Measurements from ENCODE around the gene SETD7.

DNA sequence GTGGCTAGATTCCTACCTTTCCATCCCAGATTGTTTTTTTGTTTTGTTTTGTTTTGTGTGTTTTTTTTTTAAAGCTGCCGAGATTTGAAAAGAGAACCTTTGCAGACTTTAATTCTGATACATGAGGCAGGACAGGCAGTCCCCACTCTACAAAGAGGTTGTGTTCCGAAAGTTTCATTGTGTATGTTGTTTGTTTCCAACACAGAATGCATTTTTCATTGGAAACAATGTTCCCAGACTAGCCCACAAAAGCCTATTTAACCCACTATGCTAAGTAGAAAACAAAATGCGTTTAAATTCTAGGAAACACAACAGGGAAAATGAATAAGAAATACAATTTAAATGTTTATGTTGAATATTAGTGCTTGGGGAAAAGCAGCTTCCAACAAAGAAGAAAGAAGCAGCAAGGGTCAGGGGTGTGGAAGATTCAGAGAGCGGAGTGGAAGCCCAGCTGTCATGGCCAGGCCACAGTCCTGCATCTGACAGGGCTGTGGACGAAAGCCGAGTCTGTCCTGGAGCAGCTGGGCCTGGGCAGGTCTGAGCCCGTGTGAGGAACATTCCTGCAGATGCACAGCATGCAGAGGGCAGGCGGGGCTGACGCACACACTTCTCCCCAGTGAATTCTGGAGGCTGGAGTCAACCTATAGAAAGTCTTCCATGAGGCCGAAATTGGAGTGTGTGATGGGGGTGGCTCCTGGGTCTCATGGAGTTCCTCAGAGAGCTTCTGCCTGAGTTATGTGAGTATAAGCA, 12.4 kb upstream of the SETD7 start:
- TF ChIP-seq, protein P1, sequence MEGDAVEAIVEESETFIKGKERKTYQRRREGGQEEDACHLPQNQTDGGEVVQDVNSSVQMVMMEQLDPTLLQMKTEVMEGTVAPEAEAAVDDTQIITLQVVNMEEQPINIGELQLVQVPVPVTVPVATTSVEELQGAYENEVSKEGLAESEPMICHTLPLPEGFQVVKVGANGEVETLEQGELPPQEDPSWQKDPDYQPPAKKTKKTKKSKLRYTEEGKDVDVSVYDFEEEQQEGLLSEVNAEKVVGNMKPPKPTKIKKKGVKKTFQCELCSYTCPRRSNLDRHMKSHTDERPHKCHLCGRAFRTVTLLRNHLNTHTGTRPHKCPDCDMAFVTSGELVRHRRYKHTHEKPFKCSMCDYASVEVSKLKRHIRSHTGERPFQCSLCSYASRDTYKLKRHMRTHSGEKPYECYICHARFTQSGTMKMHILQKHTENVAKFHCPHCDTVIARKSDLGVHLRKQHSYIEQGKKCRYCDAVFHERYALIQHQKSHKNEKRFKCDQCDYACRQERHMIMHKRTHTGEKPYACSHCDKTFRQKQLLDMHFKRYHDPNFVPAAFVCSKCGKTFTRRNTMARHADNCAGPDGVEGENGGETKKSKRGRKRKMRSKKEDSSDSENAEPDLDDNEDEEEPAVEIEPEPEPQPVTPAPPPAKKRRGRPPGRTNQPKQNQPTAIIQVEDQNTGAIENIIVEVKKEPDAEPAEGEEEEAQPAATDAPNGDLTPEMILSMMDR (conservative IDR thresholded peaks at IDR 0.05; ENCODE audit: low read depth in 2 of 2): no peak
- no peak for TF ChIP-seq STAT1 (IDR thresholded peaks at IDR 0.05; ENCODE audit: unreplicated experiment)
- no peak for TF ChIP-seq POLR2AphosphoS5 (IDR thresholded peaks at IDR 0.05; ENCODE audit: low read depth)
- no peak for TF ChIP-seq ZNF114 (CRISPR knock-in tag; IDR thresholded peaks at IDR 0.05)
- TF ChIP-seq EZH2 (IDR thresholded peaks at IDR 0.05; ENCODE audit: low read depth, unreplicated experiment): no peak
- TF ChIP-seq JUNB (IDR thresholded peaks at IDR 0.05; ENCODE audit: unreplicated experiment): no peak
- TF ChIP-seq, protein P2, sequence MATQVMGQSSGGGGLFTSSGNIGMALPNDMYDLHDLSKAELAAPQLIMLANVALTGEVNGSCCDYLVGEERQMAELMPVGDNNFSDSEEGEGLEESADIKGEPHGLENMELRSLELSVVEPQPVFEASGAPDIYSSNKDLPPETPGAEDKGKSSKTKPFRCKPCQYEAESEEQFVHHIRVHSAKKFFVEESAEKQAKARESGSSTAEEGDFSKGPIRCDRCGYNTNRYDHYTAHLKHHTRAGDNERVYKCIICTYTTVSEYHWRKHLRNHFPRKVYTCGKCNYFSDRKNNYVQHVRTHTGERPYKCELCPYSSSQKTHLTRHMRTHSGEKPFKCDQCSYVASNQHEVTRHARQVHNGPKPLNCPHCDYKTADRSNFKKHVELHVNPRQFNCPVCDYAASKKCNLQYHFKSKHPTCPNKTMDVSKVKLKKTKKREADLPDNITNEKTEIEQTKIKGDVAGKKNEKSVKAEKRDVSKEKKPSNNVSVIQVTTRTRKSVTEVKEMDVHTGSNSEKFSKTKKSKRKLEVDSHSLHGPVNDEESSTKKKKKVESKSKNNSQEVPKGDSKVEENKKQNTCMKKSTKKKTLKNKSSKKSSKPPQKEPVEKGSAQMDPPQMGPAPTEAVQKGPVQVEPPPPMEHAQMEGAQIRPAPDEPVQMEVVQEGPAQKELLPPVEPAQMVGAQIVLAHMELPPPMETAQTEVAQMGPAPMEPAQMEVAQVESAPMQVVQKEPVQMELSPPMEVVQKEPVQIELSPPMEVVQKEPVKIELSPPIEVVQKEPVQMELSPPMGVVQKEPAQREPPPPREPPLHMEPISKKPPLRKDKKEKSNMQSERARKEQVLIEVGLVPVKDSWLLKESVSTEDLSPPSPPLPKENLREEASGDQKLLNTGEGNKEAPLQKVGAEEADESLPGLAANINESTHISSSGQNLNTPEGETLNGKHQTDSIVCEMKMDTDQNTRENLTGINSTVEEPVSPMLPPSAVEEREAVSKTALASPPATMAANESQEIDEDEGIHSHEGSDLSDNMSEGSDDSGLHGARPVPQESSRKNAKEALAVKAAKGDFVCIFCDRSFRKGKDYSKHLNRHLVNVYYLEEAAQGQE (IDR thresholded peaks at IDR 0.05; ENCODE audit: unreplicated experiment): no peak
- no peak for TF ChIP-seq CREB1 (CRISPR knock-in tag; IDR thresholded peaks at IDR 0.05; ENCODE audit: low read depth)
- TF ChIP-seq, protein P3, sequence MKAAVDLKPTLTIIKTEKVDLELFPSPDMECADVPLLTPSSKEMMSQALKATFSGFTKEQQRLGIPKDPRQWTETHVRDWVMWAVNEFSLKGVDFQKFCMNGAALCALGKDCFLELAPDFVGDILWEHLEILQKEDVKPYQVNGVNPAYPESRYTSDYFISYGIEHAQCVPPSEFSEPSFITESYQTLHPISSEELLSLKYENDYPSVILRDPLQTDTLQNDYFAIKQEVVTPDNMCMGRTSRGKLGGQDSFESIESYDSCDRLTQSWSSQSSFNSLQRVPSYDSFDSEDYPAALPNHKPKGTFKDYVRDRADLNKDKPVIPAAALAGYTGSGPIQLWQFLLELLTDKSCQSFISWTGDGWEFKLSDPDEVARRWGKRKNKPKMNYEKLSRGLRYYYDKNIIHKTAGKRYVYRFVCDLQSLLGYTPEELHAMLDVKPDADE (IDR thresholded peaks at IDR 0.05): no peak
- no peak for TF ChIP-seq EZH2phosphoT487 (IDR thresholded peaks at IDR 0.05; ENCODE audit: unreplicated experiment)
- no peak for TF ChIP-seq NANOG (IDR thresholded peaks at IDR 0.05; ENCODE audit: borderline replicate concordance)
- TF ChIP-seq ZNF331 (CRISPR knock-in tag; IDR thresholded peaks at IDR 0.05; ENCODE audit: low read depth): no peak
- TF ChIP-seq, protein P4, sequence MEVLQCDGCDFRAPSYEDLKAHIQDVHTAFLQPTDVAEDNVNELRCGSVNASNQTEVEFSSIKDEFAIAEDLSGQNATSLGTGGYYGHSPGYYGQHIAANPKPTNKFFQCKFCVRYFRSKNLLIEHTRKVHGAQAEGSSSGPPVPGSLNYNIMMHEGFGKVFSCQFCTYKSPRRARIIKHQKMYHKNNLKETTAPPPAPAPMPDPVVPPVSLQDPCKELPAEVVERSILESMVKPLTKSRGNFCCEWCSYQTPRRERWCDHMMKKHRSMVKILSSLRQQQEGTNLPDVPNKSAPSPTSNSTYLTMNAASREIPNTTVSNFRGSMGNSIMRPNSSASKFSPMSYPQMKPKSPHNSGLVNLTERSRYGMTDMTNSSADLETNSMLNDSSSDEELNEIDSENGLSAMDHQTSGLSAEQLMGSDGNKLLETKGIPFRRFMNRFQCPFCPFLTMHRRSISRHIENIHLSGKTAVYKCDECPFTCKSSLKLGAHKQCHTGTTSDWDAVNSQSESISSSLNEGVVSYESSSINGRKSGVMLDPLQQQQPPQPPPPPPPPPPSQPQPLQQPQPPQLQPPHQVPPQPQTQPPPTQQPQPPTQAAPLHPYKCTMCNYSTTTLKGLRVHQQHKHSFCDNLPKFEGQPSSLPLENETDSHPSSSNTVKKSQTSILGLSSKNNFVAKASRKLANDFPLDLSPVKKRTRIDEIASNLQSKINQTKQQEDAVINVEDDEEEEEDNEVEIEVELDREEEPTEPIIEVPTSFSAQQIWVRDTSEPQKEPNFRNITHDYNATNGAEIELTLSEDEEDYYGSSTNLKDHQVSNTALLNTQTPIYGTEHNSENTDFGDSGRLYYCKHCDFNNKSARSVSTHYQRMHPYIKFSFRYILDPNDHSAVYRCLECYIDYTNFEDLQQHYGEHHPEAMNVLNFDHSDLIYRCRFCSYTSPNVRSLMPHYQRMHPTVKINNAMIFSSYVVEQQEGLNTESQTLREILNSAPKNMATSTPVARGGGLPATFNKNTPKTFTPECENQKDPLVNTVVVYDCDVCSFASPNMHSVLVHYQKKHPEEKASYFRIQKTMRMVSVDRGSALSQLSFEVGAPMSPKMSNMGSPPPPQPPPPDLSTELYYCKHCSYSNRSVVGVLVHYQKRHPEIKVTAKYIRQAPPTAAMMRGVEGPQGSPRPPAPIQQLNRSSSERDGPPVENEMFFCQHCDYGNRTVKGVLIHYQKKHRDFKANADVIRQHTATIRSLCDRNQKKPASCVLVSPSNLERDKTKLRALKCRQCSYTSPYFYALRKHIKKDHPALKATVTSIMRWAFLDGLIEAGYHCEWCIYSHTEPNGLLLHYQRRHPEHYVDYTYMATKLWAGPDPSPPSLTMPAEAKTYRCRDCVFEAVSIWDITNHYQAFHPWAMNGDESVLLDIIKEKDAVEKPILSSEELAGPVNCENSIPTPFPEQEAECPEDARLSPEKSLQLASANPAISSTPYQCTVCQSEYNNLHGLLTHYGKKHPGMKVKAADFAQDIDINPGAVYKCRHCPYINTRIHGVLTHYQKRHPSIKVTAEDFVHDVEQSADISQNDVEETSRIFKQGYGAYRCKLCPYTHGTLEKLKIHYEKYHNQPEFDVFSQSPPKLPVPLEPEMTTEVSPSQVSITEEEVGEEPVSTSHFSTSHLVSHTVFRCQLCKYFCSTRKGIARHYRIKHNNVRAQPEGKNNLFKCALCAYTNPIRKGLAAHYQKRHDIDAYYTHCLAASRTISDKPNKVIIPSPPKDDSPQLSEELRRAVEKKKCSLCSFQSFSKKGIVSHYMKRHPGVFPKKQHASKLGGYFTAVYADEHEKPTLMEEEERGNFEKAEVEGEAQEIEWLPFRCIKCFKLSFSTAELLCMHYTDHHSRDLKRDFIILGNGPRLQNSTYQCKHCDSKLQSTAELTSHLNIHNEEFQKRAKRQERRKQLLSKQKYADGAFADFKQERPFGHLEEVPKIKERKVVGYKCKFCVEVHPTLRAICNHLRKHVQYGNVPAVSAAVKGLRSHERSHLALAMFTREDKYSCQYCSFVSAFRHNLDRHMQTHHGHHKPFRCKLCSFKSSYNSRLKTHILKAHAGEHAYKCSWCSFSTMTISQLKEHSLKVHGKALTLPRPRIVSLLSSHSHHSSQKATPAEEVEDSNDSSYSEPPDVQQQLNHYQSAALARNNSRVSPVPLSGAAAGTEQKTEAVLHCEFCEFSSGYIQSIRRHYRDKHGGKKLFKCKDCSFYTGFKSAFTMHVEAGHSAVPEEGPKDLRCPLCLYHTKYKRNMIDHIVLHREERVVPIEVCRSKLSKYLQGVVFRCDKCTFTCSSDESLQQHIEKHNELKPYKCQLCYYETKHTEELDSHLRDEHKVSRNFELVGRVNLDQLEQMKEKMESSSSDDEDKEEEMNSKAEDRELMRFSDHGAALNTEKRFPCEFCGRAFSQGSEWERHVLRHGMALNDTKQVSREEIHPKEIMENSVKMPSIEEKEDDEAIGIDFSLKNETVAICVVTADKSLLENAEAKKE (CRISPR knock-in tag; IDR thresholded peaks at IDR 0.05): no peak
